ENCODE measurements around the gene NGEF.

NGEF gene

GRCh38 chr2:233042549-233042948 lies 29.5 kb upstream of the NGEF start:
- DNase-seq (ENCODE audit: low read depth): no peak

GRCh38 chr2:233041722-233042323 lies 28.8 kb upstream of the NGEF start:
- DNase-seq (ENCODE audit: low read depth): no peak

- DNase-seq (ENCODE audit: low read depth): no peak
These were observed 27.5 kb upstream of the NGEF start for GRCh38 chr2:233040571-233040970.

GRCh38 chr2:233039846-233040530 lies 26.9 kb upstream of the NGEF start:
- no peak for DNase-seq (ENCODE audit: low read depth)

GRCh38 chr2:233039212-233039845 lies 26.3 kb upstream of the NGEF start:
- no peak for DNase-seq (ENCODE audit: low read depth)

GRCh38 chr2:233037078-233037477 lies 24.0 kb upstream of the NGEF start:
- no peak for DNase-seq (ENCODE audit: low read depth)

GRCh38 chr2:233036162-233036838 lies 23.2 kb upstream of the NGEF start:
- no peak for DNase-seq (ENCODE audit: low read depth)

GRCh38 chr2:233035426-233036161 lies 22.5 kb upstream of the NGEF start:
- DNase-seq (ENCODE audit: low read depth): no peak

- no peak for DNase-seq (ENCODE audit: low read depth)
These were observed 21.2 kb upstream of the NGEF start for GRCh38 chr2:233034091-233034882.

- no peak for DNase-seq (ENCODE audit: low read depth)
These were observed 20.6 kb upstream of the NGEF start for GRCh38 chr2:233033672-233034071.

GRCh38 chr2:233032551-233033320 lies 19.7 kb upstream of the NGEF start, which contains the start of gene NEU2:
Gene NEU2 (plus strand): TSS chr2:233032672. CDS start chr2:233032672, 0 bp downstream.
- no peak for DNase-seq (ENCODE audit: low read depth)

GRCh38 chr2:233031556-233032500 lies 18.8 kb upstream of the NGEF start:
- no peak for DNase-seq (ENCODE audit: low read depth)

GRCh38 chr2:233029321-233029720 lies 16.3 kb upstream of the NGEF start:
- DNase-seq (ENCODE audit: low read depth): no peak

GRCh38 chr2:233026198-233026813 lies 13.2 kb upstream of the NGEF start:
- no peak for DNase-seq (ENCODE audit: low read depth)

- DNase-seq (ENCODE audit: low read depth): no peak
These were observed 12.7 kb upstream of the NGEF start for GRCh38 chr2:233025706-233026105.

GRCh38 chr2:233023761-233024410 lies 10.8 kb upstream of the NGEF start:
- no peak for DNase-seq (ENCODE audit: low read depth)

GRCh38 chr2:233023007-233023760 lies 10.1 kb upstream of the NGEF start:
- DNase-seq (ENCODE audit: low read depth): no peak

GRCh38 chr2:233022561-233022960 lies 9.5 kb upstream of the NGEF start:
- no peak for DNase-seq (ENCODE audit: low read depth)

Data from stimulated activated CD8-positive, alpha-beta memory T cell treated with anti-CD3 and anti-CD28 coated beads, Interleukin-4, amount 100 ng/mL, for 24 hours (primary cell).